Kidney (tissue), 14 donors: ENCODE data around the gene UCHL5. TPM values are rescaled to one million over a fixed set of nuclear protein-coding genes. Genes with fewer than 3 reads are reported as not detected.
A peak's percentile ranks its signal among the peaks of the same experiment; 100 is the strongest.

Source experiments
- DNase-seq, 5 donors: peaks; one replicate each; pipeline ENCODE4 v3.0.0-alpha.2; 2013 to 2020
- FAIRE-seq: peaks from 2 replicates; lab custom pipeline; 2012; peaks lifted over from hg19 to GRCh38; lab: Jason Lieb, UNC
- H3K27ac ChIP-seq, 2 donors: one replicate each; pipeline ENCODE4 v1.7.0; 2013; ENCODE audit warnings: low read depth in 2 of 2, low read length in 2 of 2, inconsistent platforms in 1 of 2
- H3K27me3 ChIP-seq: one replicate; pipeline ENCODE4 v1.7.1; 2013; ENCODE audit warnings: low read length, inconsistent platforms; ENCODE audit not compliant: control insufficient read depth, insufficient read depth
- H3K36me3 ChIP-seq, 3 donors: one replicate each; pipeline versions ENCODE4 v1.7.0 to v1.7.1; 2013; ENCODE audit warnings: low read length in 3 of 3, control low read depth in 1 of 3, inconsistent platforms in 1 of 3; ENCODE audit not compliant: insufficient read depth in 3 of 3, control insufficient read depth in 2 of 3
- H3K4me1 ChIP-seq, 3 donors: one replicate each; pipeline versions ENCODE4 v1.7.0 to v1.7.1; 2013; ENCODE audit warnings: low read length in 3 of 3, inconsistent platforms in 1 of 3, low read depth in 1 of 3; ENCODE audit not compliant: control insufficient read depth in 2 of 3, insufficient read depth in 2 of 3
- H3K4me3 ChIP-seq, 3 donors: one replicate each; pipeline versions ENCODE4 v1.7.0 to v1.8.1; 2013; ENCODE audit warnings: low read length in 3 of 3, control low read depth in 1 of 3, inconsistent platforms in 1 of 3
- H3K9ac ChIP-seq, 3 donors: one replicate each; pipeline versions ENCODE4 v1.7.0 to v1.7.1; 2013; ENCODE audit warnings: low read length in 3 of 3, control low read depth in 1 of 3, inconsistent platforms in 1 of 3
- H3K9me3 ChIP-seq, 3 donors: one replicate each; pipeline versions ENCODE4 v1.7.0 to v1.7.1; 2013; ENCODE audit warnings: low read length in 3 of 3, control low read depth in 1 of 3, inconsistent platforms in 1 of 3; ENCODE audit not compliant: control insufficient read depth in 2 of 3, insufficient read depth in 1 of 3
- CTCF ChIP-seq: IDR thresholded peaks from 3 replicates; pipeline ENCODE4 v1.5.1; 2012; ENCODE audit warnings: mild to moderate bottlenecking, moderate library complexity, borderline replicate concordance; ENCODE audit not compliant: insufficient read depth; ENCODE audit errors: extremely low read depth
- intact Hi-C: fragments of 100-400 bp; cut with DNase I; formaldehyde crosslinking; loops from one replicate; pipeline ENCODE4 v1.11.1; 2022
- polyA plus RNA-seq: library from polyadenylated mRNA; stranded (reverse); fragments of 350-450 nt; fragmentation: Illumina TruSeq; extraction: RNeasy Lipid Tissue Mini Kit (QIAGEN cat#74804); gene quantifications from one replicate; pipeline ENCODE4 v1.2.3, GENCODE V29; 2014; ENCODE audit warnings: low read depth, low replicate concordance; ENCODE audit not compliant: insufficient read depth
- total RNA-seq: library from RNA; stranded (reverse); fragmentation: NEBNext Ultra II Directional; extraction: Animal tissue kit (Norgen Biotek cat#: 25700); gene quantifications from one replicate; pipeline ENCODE4 v1.2.1, GENCODE V29; 2021
- donor health status: control.
- donor health status: control.
- donor health status: control.
- donor health status: control.
- donor health status: control.
- donor health status: DM: yes; HTN: yes; CAD: no.
- donor health status: Normal renal cell carcinoma (clear cell type).

UCHL5 gene
- total and polyA plus RNA-seq, 2 donors from 2014 or later = 15.2 to 26.4 TPM

DNA sequence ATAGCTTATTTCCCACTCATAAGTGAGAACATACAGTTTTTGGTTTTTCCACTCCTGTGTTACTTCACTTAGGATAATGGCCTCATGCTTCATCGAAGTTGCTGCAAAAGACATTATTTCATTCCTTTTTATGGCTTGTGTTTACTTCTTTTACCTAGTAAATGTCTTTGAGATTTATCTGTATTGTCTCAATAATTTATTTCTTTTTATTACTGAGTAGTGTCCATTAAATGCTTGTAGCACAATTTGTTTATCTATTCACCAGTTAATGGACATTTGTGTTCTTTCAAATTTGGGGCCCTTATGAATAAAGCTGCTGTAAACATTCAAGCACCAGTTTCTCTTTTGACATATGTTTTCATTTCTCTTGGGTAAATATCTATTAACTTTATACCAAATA lies 86.0 kb downstream of the UCHL5 start:
- Histone ChIP-seq H3K9ac (no peak overlapping the region), H3K9me3 (no peaks in the 10 kb centered on the region), H3K4me1 (no peaks in the 10 kb centered on the region), H3K27ac (no peak overlapping the region), H3K36me3 (no peaks in the 10 kb centered on the region), H3K27me3 (no peaks in the 10 kb centered on the region), H3K4me3 (no peak overlapping the region)
- intact Hi-C loops = no loop called here
- DNase-seq (peak in 1 of 5 donors; percentile 12), FAIRE-seq (no peak)
- TF ChIP-seq CTCF = no peak

GRCh38 chr1:192969091-192969490 lies 90.1 kb downstream of the UCHL5 start:
- H3K9me3 ChIP-seq = no peaks in the 10 kb centered on the region
- H3K4me3 ChIP-seq = no peak overlapping the region
- no peak for DNase-seq
- no peak for FAIRE-seq
- no peaks in the 10 kb centered on the region for H3K27me3 ChIP-seq
- no peaks in the 10 kb centered on the region for H3K36me3 ChIP-seq
- no peaks in the 10 kb centered on the region for H3K4me1 ChIP-seq
- no peak overlapping the region for H3K27ac ChIP-seq
- TF ChIP-seq CTCF = no peak
- intact Hi-C loops = no loop called here
- H3K9ac ChIP-seq = no peak overlapping the region

DNA sequence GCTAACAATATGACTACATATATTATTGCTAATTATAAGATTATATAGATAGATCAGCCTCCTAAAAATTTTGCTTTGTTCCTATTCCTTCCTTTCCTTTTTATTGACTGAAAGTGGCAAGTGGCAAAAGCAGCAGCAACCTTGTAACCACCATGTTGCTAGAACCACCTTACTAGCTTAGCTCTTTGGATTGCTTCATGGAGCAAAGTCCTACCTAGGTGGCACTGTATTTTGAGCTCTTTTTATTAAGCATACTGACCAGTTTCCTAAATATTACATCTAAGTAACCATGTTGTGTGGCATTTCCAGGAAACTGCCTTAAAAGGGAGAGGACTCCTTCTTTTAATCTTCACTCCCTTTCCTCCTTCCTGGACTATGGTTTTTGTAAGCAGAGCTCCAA lies 90.8 kb downstream of the UCHL5 start:
- no peaks in the 10 kb centered on the region for H3K36me3 ChIP-seq
- no peak overlapping the region for H3K27ac ChIP-seq
- TF ChIP-seq CTCF = no peak
- H3K9me3 ChIP-seq = no peaks in the 10 kb centered on the region
- no peak overlapping the region for H3K9ac ChIP-seq
- intact Hi-C loops = no loop called here
- H3K27me3 ChIP-seq = no peaks in the 10 kb centered on the region
- no peak overlapping the region for H3K4me3 ChIP-seq
- H3K4me1 ChIP-seq = no peaks in the 10 kb centered on the region
- FAIRE-seq (no peak), DNase-seq (no peak)

DNA sequence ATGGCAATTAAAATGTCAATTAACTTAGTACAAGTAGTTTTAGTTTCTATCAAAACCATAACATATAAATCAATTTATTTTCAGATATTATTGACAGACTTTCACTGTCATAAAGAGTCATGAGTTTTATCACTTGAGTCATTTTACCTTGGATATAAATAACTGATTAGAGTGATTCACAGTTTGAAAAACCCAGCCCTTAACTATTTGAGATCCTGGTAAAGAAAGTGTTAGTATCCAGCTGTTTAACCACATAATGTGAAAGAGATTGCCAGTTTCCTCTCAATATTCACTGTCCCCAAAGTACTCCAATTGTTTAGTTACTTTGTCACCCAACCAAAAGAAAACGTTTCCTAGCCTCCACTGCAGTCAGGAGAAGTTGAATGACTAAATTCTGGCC lies 91.3 kb downstream of the UCHL5 start:
- Histone ChIP-seq H3K4me1 (no peaks in the 10 kb centered on the region), H3K9ac (no peak overlapping the region), H3K27ac (no peak overlapping the region), H3K27me3 (no peaks in the 10 kb centered on the region), H3K9me3 (no peaks in the 10 kb centered on the region), H3K36me3 (no peaks in the 10 kb centered on the region), H3K4me3 (no peak overlapping the region)
- TF ChIP-seq CTCF = no peak
- no peak for FAIRE-seq
- intact Hi-C loops = no loop called here
- DNase-seq = no peak
